Duodenal mucosa (tissue), 2 donors: ENCODE measurements around the gene MRPS6.
A peak's percentile ranks its signal among the peaks of the same experiment; 100 is the strongest.

Experiments
- H3K27ac ChIP-seq: one replicate; pipeline ENCODE4 v1.7.0; 2013; ENCODE audit warnings: low read depth, low read length
- H3K27me3 ChIP-seq, 2 donors: one replicate each; pipeline ENCODE4 v1.7.0; 2013; ENCODE audit warnings: low read length in 2 of 2, control low read depth in 1 of 2; ENCODE audit not compliant: insufficient read depth in 2 of 2, control insufficient read depth in 1 of 2
- H3K36me3 ChIP-seq, 2 donors: one replicate each; pipeline ENCODE4 v1.7.0; 2013; ENCODE audit warnings: low read length in 2 of 2, control low read depth in 1 of 2; ENCODE audit not compliant: insufficient read depth in 2 of 2, control insufficient read depth in 1 of 2
- H3K4me1 ChIP-seq, 2 donors: one replicate each; pipeline ENCODE4 v1.7.0; 2013; ENCODE audit warnings: low read length in 2 of 2, control low read depth in 1 of 2; ENCODE audit not compliant: insufficient read depth in 2 of 2, control insufficient read depth in 1 of 2
- H3K4me3 ChIP-seq, 2 donors: one replicate each; pipeline ENCODE4 v1.7.0; 2013; ENCODE audit warnings: low read length in 2 of 2, low read depth in 1 of 2
- H3K9ac ChIP-seq, 2 donors: one replicate each; pipeline ENCODE4 v1.7.0; 2013; ENCODE audit warnings: low read length in 2 of 2, low read depth in 1 of 2
- H3K9me3 ChIP-seq, 2 donors: one replicate each; pipeline ENCODE4 v1.7.0; 2013; ENCODE audit warnings: low read length in 2 of 2, control low read depth in 1 of 2; ENCODE audit not compliant: control insufficient read depth in 1 of 2

MRPS6 gene

GRCh38 chr21:34037009-34037795 lies 36.2 kb upstream of the MRPS6 start:
- H3K27ac ChIP-seq = no peak overlapping the region
- H3K4me3 ChIP-seq = no peak overlapping the region

GRCh38 chr21:34039678-34040382 lies 33.5 kb upstream of the MRPS6 start:
- Histone ChIP-seq H3K9me3 (no peaks in the 10 kb centered on the region), H3K27ac (no peak overlapping the region), H3K4me1 (no peaks in the 10 kb centered on the region), H3K9ac (no peak overlapping the region), H3K4me3 (no peak overlapping the region), H3K27me3 (no peaks in the 10 kb centered on the region), H3K36me3 (no peaks in the 10 kb centered on the region)

More at GRCh38 chr21:34037009-34037795, 36.2 kb upstream of the MRPS6 start:
- H3K9ac ChIP-seq = no peak overlapping the region
- H3K27me3 ChIP-seq = no peaks in the 10 kb centered on the region
- no peaks in the 10 kb centered on the region for H3K36me3 ChIP-seq
- H3K9me3 ChIP-seq = no peaks in the 10 kb centered on the region
- H3K4me1 ChIP-seq = peaks cover 3 to 4% of the 10 kb centered on the region in 2 donors

DNA sequence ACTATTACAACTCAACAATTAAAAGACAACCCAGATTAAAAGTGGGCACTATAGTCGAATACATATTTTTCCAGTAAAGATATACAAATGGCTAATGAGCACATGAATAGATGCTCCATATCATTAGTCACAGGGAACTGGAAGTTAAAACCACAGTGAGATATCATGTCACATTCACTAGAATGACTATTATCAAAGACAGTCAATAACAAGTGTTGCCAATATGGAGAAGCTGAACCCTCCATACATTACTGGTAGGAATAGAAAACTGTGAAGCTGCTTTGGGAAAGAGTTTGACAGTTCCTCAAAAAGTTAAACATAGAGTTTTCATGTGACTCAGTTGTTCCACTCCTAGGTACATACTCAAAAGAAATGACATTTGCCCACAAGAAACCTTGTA lies 30.6 kb upstream of the MRPS6 start:
- Histone ChIP-seq H3K4me3 (no peak overlapping the region), H3K9ac (no peak overlapping the region), H3K4me1 (no peaks in the 10 kb centered on the region), H3K9me3 (no peaks in the 10 kb centered on the region), H3K27me3 (no peaks in the 10 kb centered on the region), H3K27ac (no peak overlapping the region), H3K36me3 (no peaks in the 10 kb centered on the region)

- no peak overlapping the region for H3K4me3 ChIP-seq
Measured at GRCh38 chr21:34043333-34043732, 30.0 kb upstream of the MRPS6 start.

DNA sequence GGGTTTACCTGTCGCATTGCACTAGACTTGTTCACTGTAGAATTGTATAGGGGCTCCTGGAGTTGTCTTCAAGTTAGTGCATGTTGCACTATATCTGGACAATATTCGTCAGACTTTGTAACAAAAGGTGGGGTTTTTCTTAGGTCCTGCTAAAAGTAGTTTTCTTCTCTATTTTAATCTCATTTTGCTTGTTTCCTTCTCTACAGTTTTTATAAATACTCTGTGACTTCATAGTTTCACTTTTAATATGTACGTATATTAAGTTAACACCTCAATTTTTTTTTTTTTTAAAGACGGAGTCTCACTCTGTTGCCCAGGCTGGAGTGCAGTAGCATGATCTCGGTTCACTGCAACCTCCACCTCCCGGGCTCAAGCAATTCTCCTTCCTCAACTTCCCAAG lies 26.5 kb upstream of the MRPS6 start:
- Histone ChIP-seq H3K9ac (no peak overlapping the region), H3K27ac (no peak overlapping the region), H3K27me3 (no peaks in the 10 kb centered on the region), H3K36me3 (no peaks in the 10 kb centered on the region), H3K4me3 (no peak overlapping the region), H3K9me3 (no peaks in the 10 kb centered on the region), H3K4me1 (no peaks in the 10 kb centered on the region)

More at GRCh38 chr21:34043333-34043732, 30.0 kb upstream of the MRPS6 start:
- Histone ChIP-seq H3K27ac (no peak overlapping the region), H3K9me3 (no peaks in the 10 kb centered on the region), H3K4me1 (no peaks in the 10 kb centered on the region), H3K9ac (no peak overlapping the region), H3K27me3 (no peaks in the 10 kb centered on the region), H3K36me3 (no peaks in the 10 kb centered on the region)

DNA sequence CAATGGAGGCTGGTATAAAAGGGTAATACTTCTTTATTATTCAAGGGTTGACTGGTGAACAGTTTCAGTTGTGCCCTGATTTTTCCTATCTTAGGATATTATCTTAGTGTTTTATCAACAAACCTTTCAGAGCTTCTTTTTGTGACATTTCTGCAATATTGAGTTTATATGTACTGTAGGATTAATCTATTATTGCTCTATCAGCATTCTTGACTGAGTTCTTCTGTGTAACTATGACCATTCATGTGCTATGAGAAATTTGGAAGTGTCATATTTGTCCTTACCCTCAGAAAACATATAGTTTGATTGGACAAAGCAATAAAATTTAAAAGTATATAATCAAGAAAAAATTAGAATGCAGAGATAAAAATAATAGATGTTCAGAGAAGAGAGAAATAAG lies 25.5 kb upstream of the MRPS6 start:
- Histone ChIP-seq H3K27ac (no peak overlapping the region), H3K9ac (no peak overlapping the region), H3K4me3 (no peak overlapping the region), H3K9me3 (no peaks in the 10 kb centered on the region), H3K4me1 (no peaks in the 10 kb centered on the region), H3K36me3 (no peaks in the 10 kb centered on the region), H3K27me3 (no peaks in the 10 kb centered on the region)

DNA sequence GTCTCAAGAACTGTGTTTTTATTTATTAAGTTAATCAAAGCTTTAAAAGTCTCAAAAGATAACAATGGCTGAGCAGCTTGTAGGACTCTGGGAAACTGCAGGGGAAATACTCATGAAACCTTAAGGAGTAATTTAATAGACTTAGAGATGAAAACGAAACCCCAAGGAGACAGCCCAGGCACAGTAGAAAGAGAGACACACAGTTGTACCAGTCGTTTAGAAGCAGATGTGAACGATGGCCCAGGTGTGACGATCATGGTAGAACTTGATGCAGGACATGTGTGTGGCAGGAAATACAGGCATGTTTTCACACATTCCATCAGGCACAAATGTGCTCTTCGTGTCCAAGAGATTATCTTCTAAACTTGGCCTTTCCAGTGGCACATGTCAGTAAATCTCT lies 21.2 kb upstream of the MRPS6 start:
- no peaks in the 10 kb centered on the region for H3K9me3 ChIP-seq
- H3K27ac ChIP-seq = no peak overlapping the region
- H3K4me3 ChIP-seq = no peak overlapping the region
- peaks cover 4% of the 10 kb centered on the region in 2 donors for H3K4me1 ChIP-seq
- H3K9ac ChIP-seq = no peak overlapping the region
- no peaks in the 10 kb centered on the region for H3K36me3 ChIP-seq
- H3K27me3 ChIP-seq = no peaks in the 10 kb centered on the region

DNA sequence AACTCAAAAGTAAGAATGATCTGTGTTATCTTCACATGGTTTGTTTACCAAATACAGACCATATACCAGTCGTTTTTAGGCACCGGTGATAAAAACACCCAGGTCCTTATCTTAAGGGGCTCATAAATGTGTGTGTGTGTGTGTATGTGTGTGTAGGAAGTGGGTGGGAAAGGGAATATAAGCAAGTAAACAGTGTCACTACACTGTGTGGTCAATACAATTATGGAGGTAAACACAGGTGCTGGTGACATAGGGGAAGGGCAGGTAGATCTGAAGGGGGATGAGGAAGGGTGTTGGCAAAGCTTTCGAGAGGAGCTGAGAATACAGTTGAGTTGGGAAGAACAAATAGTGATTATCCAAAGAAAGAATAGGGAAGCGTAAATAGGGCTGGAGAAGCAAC lies 19.1 kb upstream of the MRPS6 start:
- Histone ChIP-seq H3K9me3 (no peaks in the 10 kb centered on the region), H3K4me3 (no peak overlapping the region), H3K27me3 (no peaks in the 10 kb centered on the region), H3K4me1 (peaks cover 4% of the 10 kb centered on the region in 2 donors), H3K36me3 (no peaks in the 10 kb centered on the region), H3K9ac (no peak overlapping the region), H3K27ac (no peak overlapping the region)

GRCh38 chr21:34055615-34056014 lies 17.8 kb upstream of the MRPS6 start:
- no peaks in the 10 kb centered on the region for H3K9me3 ChIP-seq
- H3K4me3 ChIP-seq = no peak overlapping the region
- no peaks in the 10 kb centered on the region for H3K36me3 ChIP-seq
- H3K27me3 ChIP-seq = no peaks in the 10 kb centered on the region
- H3K27ac ChIP-seq = peak overlapping the region; percentile 14
- peaks cover 4% of the 10 kb centered on the region in 2 donors for H3K4me1 ChIP-seq
- H3K9ac ChIP-seq = no peak overlapping the region

DNA sequence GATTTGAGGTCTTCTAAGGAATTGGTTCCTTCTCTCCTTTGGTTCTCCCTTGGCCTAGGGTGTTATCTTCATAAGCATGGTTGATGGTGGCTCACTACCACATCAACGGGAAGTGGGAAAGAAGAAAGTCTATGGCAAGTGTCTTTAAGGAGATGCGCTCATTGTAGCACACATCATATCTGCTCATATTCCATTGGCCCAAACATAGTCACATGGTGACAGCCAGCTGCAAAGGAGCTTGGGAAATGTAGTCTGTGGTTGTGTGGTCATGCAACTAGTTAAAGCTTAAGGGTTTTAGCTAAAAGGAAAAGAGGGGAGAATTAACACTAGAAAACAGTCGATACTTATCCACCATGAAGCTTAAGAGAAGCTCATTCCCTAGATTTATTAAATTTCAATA lies 11.4 kb upstream of the MRPS6 start:
- Histone ChIP-seq H3K27ac (no peak overlapping the region), H3K27me3 (peaks cover 0 to 3% of the 10 kb centered on the region in 2 donors), H3K4me1 (no peaks in the 10 kb centered on the region), H3K9me3 (no peaks in the 10 kb centered on the region), H3K36me3 (no peaks in the 10 kb centered on the region), H3K9ac (no peak overlapping the region), H3K4me3 (no peak overlapping the region)
